Panc1 (cell line): ENCODE data around the gene AFF2. TPM values are rescaled to one million over a fixed set of nuclear protein-coding genes. Genes with fewer than 3 reads are reported as not detected.

Source experiments
- ATAC-seq: fragments of 200-7000 bp; cut with Tn5 transposase; 2 replicates; pipeline ENCODE4 v1.9.1; 2020; ENCODE audit warnings: mild to moderate bottlenecking, moderate library complexity
- BruUV-seq: library from RNA; stranded (reverse); fragments of 400-500 nt; replicated peaks from 2 replicates; lab custom pipeline; 2021; lab: Mats Ljungman, UMichigan
- CTCF ChIA-PET: fragments of 300-600 bp; sonication (Branson Sonifier 250); formaldehyde crosslinking; loops from one replicate; lab custom pipeline; 2022; ENCODE audit warnings: antibody characterized with exemption; lab: Charles Lee
- POLR2A ChIA-PET: fragments of 300-600 bp; sonication (Branson Sonifier 250); formaldehyde crosslinking; loops from one replicate; lab custom pipeline; 2022; ENCODE audit warnings: antibody characterized with exemption; lab: Charles Lee
- DNase-seq: peaks from one replicate; pipeline ENCODE4 v3.0.0-alpha.2; 2010; ENCODE audit warnings: low read depth, low spot score
- H3K27ac ChIP-seq: 2 replicates; pipeline ENCODE4 v1.5.1; 2011; ENCODE audit warnings: mild to moderate bottlenecking, low read length, inconsistent platforms
- H3K27me3 ChIP-seq: fragments of 200-500 bp; sonication (Bioruptor generic); 2 replicates; pipeline ENCODE4 v1.6.0; 2014; ENCODE audit warnings: low read length, inconsistent platforms; ENCODE audit not compliant: control insufficient read depth, insufficient read depth
- H3K36me3 ChIP-seq: fragments of 200-500 bp; sonication (Bioruptor generic); 2 replicates; pipeline ENCODE4 v1.5.1; 2014; ENCODE audit warnings: inconsistent platforms, mild to moderate bottlenecking, low read length, moderate library complexity; ENCODE audit not compliant: control insufficient read depth, insufficient read depth
- H3K4me1 ChIP-seq: 2 replicates; pipeline ENCODE4 v1.5.1; 2011; ENCODE audit warnings: inconsistent platforms, mild to moderate bottlenecking, low read length, moderate library complexity; ENCODE audit not compliant: control insufficient read depth, insufficient read depth
- H3K4me3 ChIP-seq, 2 experiments: 2 replicates each; pipeline ENCODE4 v1.5.1; 2011 to 2012; ENCODE audit warnings: low read depth in 2 of 2, low read length in 2 of 2, mild to moderate bottlenecking in 2 of 2, inconsistent platforms in 1 of 2, moderate library complexity in 1 of 2
- H3K9me3 ChIP-seq: fragments of 200-500 bp; sonication (Bioruptor generic); 2 replicates; pipeline ENCODE4 v1.5.1; 2014; ENCODE audit warnings: low read depth, mild to moderate bottlenecking, inconsistent platforms, low read length, moderate library complexity; ENCODE audit not compliant: control insufficient read depth, insufficient read depth
- CTCF ChIP-seq: fragments of 450-650 bp; IDR thresholded peaks from 2 replicates; pipeline ENCODE4 v1.5.1; 2017; ENCODE audit warnings: mild to moderate bottlenecking
- POLR2AphosphoS5 ChIP-seq: IDR thresholded peaks from 2 replicates; pipeline ENCODE4 v1.6.1; 2012; ENCODE audit warnings: mild to moderate bottlenecking, low read depth, low read length, moderate library complexity
- REST ChIP-seq, 2 experiments: IDR thresholded peaks; 2 replicates each; pipeline ENCODE4 v1.6.1; 2011 to 2012; ENCODE audit warnings: low read depth in 2 of 2, control low read depth in 1 of 2, low read length in 1 of 2, mild to moderate bottlenecking in 1 of 2, moderate library complexity in 1 of 2; ENCODE audit not compliant: insufficient read depth in 1 of 2
- SIN3A ChIP-seq: IDR thresholded peaks from 2 replicates; pipeline ENCODE4 v1.6.1; 2012; ENCODE audit warnings: low read depth, mild to moderate bottlenecking, low read length, moderate library complexity, borderline replicate concordance; ENCODE audit not compliant: insufficient read depth
- TCF7L2 ChIP-seq: IDR thresholded peaks from 2 replicates; pipeline ENCODE4 v1.6.1; 2011; ENCODE audit warnings: mild to moderate bottlenecking, low read depth, low read length, inconsistent platforms
- in situ Hi-C: cut with HindIII; loops from 2 replicates; pipeline ENCODE4 v1.10.0; 2016; ENCODE audit warnings: low sequenced_read_pairs, low pct_unique_long_range_greater_than_20kb
- intact Hi-C: fragments of 100-400 bp; cut with micrococcal nuclease; formaldehyde crosslinking; loops from one replicate; pipeline ENCODE4 v1.10.0; 2022; ENCODE audit not compliant: unreplicated experiment
- total RNA-seq: library from RNA; stranded (reverse); gene quantifications from one replicate; pipeline ENCODE4 v1.2.1, GENCODE V29; 2021; ENCODE audit not compliant: unreplicated experiment

AFF2 gene
- total RNA-seq, 1 experiment from 2014 or later, result 0.05 TPM

GRCh38 chrX:148512453-148512852 is 12.0 kb downstream of the AFF2 start:
- no peaks in the 10 kb centered on the region for H3K9me3 ChIP-seq
- CTCF ChIA-PET, result no interaction called here
- in situ Hi-C loops (no loop called here), intact Hi-C loops (no loop called here)
- H3K27me3 ChIP-seq, result no peaks in the 10 kb centered on the region
- H3K27ac ChIP-seq, result no peak overlapping the region
- H3K4me3 ChIP-seq, result no peak overlapping the region
- ATAC-seq, result no peak
- no peaks in the 10 kb centered on the region for H3K4me1 ChIP-seq
- H3K36me3 ChIP-seq, result no peaks in the 10 kb centered on the region
- POLR2A ChIA-PET, result no interaction called here
- DNase-seq, result no peak
- no peak for TF ChIP-seq SIN3A
- TF ChIP-seq CTCF, result no peak
- no peak for TF ChIP-seq REST (IDR thresholded peaks at IDR 0.05; ENCODE audit: insufficient read depth in 1 of 2, low read depth in 2 of 2, low read length in 1 of 2)
- no peak for TF ChIP-seq POLR2AphosphoS5
- TF ChIP-seq TCF7L2, result no peak
- BruUV-seq, result no TSS peak

GRCh38 chrX:148513661-148514060 is 13.2 kb downstream of the AFF2 start:
- in situ Hi-C loops, result no loop called here
- TF ChIP-seq SIN3A, result no peak
- no peak for TF ChIP-seq CTCF
- TF ChIP-seq POLR2AphosphoS5, result no peak
- no peak for TF ChIP-seq REST (IDR thresholded peaks at IDR 0.05; ENCODE audit: insufficient read depth in 1 of 2, low read depth in 2 of 2, low read length in 1 of 2)
- no peak for TF ChIP-seq TCF7L2
- no peak overlapping the region for H3K27ac ChIP-seq
- no peaks in the 10 kb centered on the region for H3K9me3 ChIP-seq
- intact Hi-C loops, result no loop called here
- CTCF ChIA-PET, result no interaction called here
- no peak overlapping the region for H3K4me3 ChIP-seq
- no peaks in the 10 kb centered on the region for H3K4me1 ChIP-seq
- BruUV-seq, result no TSS peak
- H3K36me3 ChIP-seq, result no peaks in the 10 kb centered on the region
- no peak for DNase-seq
- POLR2A ChIA-PET, result no interaction called here
- no peak for ATAC-seq
- H3K27me3 ChIP-seq, result no peaks in the 10 kb centered on the region
